ENCODE results near the gene WDR31. TPM values are rescaled to one million over a fixed set of nuclear protein-coding genes. Genes with fewer than 3 reads are reported as not detected.
A peak's percentile ranks its signal among the peaks of the same experiment; 100 is the strongest.
"Not testable (repeated sequence)": the region's sequence is repeated elsewhere in the genome, so short reads cannot be mapped to it uniquely, and the experiment has no call there.

Gene WDR31
- total RNA-seq, 1 experiment from 2014 or later = 1.6 TPM

GRCh38 chr9:113372059-113372458 is 32.0 kb upstream of the WDR31 start:
- Histone ChIP-seq H3K4me3 (no peak overlapping the region), H3K9me3 (no peaks in the 10 kb centered on the region), H3K36me3 (peaks cover 5% of the 10 kb centered on the region; the same call in 1 of the 2 replicates), H3K27me3 (no peaks in the 10 kb centered on the region)
- DNase-seq = no peak

GRCh38 chr9:113370806-113371325 is 30.8 kb upstream of the WDR31 start:
- H3K4me3 ChIP-seq = no peak overlapping the region
- DNase-seq = no peak
- H3K9me3 ChIP-seq = no peaks in the 10 kb centered on the region
- H3K27me3 ChIP-seq = no peaks in the 10 kb centered on the region
- peaks cover 5% of the 10 kb centered on the region; the same call in 1 of the 2 replicates for H3K36me3 ChIP-seq

- Histone ChIP-seq H3K4me3 (no peak overlapping the region), H3K9me3 (no peaks in the 10 kb centered on the region), H3K27me3 (no peaks in the 10 kb centered on the region), H3K36me3 (0 out of 2 replicates have a peak, but pooled peaks cover 2% of the 10 kb centered on the region)
- DNase-seq = no peak
These were observed 29.7 kb upstream of the WDR31 start for GRCh38 chr9:113369855-113370140.

- DNase-seq = no peak
- Histone ChIP-seq H3K4me3 (no peak overlapping the region), H3K36me3 (no peaks in the 10 kb centered on the region), H3K27me3 (no peaks in the 10 kb centered on the region), H3K9me3 (no peaks in the 10 kb centered on the region)
These were observed 29.1 kb upstream of the WDR31 start for GRCh38 chr9:113368982-113369854.

GRCh38 chr9:113368348-113368981 is 28.4 kb upstream of the WDR31 start:
- H3K27me3 ChIP-seq = no peaks in the 10 kb centered on the region
- H3K36me3 ChIP-seq = no peaks in the 10 kb centered on the region
- no peak for DNase-seq
- no peaks in the 10 kb centered on the region for H3K9me3 ChIP-seq
- H3K4me3 ChIP-seq = no peak overlapping the region

GRCh38 chr9:113365652-113366051 is 25.6 kb upstream of the WDR31 start:
- not testable (repeated sequence) for H3K36me3 ChIP-seq, H3K4me3 ChIP-seq, H3K27me3 ChIP-seq, DNase-seq, H3K9me3 ChIP-seq

GRCh38 chr9:113364951-113365350 is 24.9 kb upstream of the WDR31 start:
- Histone ChIP-seq H3K27me3 (no peaks in the 10 kb centered on the region), H3K36me3 (no peaks in the 10 kb centered on the region), H3K4me3 (no peak overlapping the region), H3K9me3 (no peaks in the 10 kb centered on the region)
- no peak for DNase-seq

- no peaks in the 10 kb centered on the region for H3K27me3 ChIP-seq
- H3K9me3 ChIP-seq = no peaks in the 10 kb centered on the region
- no peaks in the 10 kb centered on the region for H3K36me3 ChIP-seq
- DNase-seq = no peak
- H3K4me3 ChIP-seq = no peak overlapping the region
These were observed 23.3 kb upstream of the WDR31 start for GRCh38 chr9:113363336-113363735.

GRCh38 chr9:113361304-113362018 is 21.4 kb upstream of the WDR31 start:
- Histone ChIP-seq H3K27me3 (no peaks in the 10 kb centered on the region; the same call in 1 of the 2 replicates), H3K4me3 (no peak overlapping the region), H3K9me3 (no peaks in the 10 kb centered on the region), H3K36me3 (no peaks in the 10 kb centered on the region)
- peak; percentile 12 for DNase-seq

GRCh38 chr9:113360242-113360842 is 20.3 kb upstream of the WDR31 start:
- DNase-seq = no peak
- no peaks in the 10 kb centered on the region for H3K9me3 ChIP-seq
- no peaks in the 10 kb centered on the region for H3K36me3 ChIP-seq
- no peak overlapping the region for H3K4me3 ChIP-seq
- no peaks in the 10 kb centered on the region; the same call in 1 of the 2 replicates for H3K27me3 ChIP-seq

GRCh38 chr9:113359385-113359784 is 19.3 kb upstream of the WDR31 start:
- no peak for DNase-seq
- no peaks in the 10 kb centered on the region; the same call in 1 of the 2 replicates for H3K27me3 ChIP-seq

GRCh38 chr9:113356686-113357292 is 16.7 kb upstream of the WDR31 start:
- Histone ChIP-seq H3K9me3 (no peaks in the 10 kb centered on the region), H3K36me3 (no peaks in the 10 kb centered on the region), H3K27me3 (no peaks in the 10 kb centered on the region; the same call in 1 of the 2 replicates), H3K4me3 (no peak overlapping the region)
- no peak for DNase-seq

More at GRCh38 chr9:113359385-113359784, 19.3 kb upstream of the WDR31 start:
- H3K4me3 ChIP-seq = no peak overlapping the region
- H3K9me3 ChIP-seq = no peaks in the 10 kb centered on the region
- H3K36me3 ChIP-seq = no peaks in the 10 kb centered on the region

- H3K9me3 ChIP-seq = no peaks in the 10 kb centered on the region
- H3K27me3 ChIP-seq = peaks cover 9% of the 10 kb centered on the region
- no peak overlapping the region for H3K4me3 ChIP-seq
- H3K36me3 ChIP-seq = no peaks in the 10 kb centered on the region
- no peak for DNase-seq
These were observed 15.0 kb upstream of the WDR31 start for GRCh38 chr9:113355040-113355596.

GRCh38 chr9:113352411-113352810 is 12.3 kb upstream of the WDR31 start:
- DNase-seq = no peak
- Histone ChIP-seq H3K27me3 (peaks cover 20% of the 10 kb centered on the region), H3K9me3 (no peaks in the 10 kb centered on the region), H3K4me3 (no peak overlapping the region), H3K36me3 (no peaks in the 10 kb centered on the region)

GRCh38 chr9:113352006-113352405 is 11.9 kb upstream of the WDR31 start:
- H3K36me3 ChIP-seq = no peaks in the 10 kb centered on the region
- H3K9me3 ChIP-seq = no peaks in the 10 kb centered on the region
- H3K4me3 ChIP-seq = no peak overlapping the region
- DNase-seq = no peak
- H3K27me3 ChIP-seq = peaks cover 20% of the 10 kb centered on the region

- H3K4me3 ChIP-seq = no peak overlapping the region
- peaks cover 20% of the 10 kb centered on the region for H3K27me3 ChIP-seq
- H3K36me3 ChIP-seq = no peaks in the 10 kb centered on the region
- no peaks in the 10 kb centered on the region for H3K9me3 ChIP-seq
- DNase-seq = no peak
These were observed 10.9 kb upstream of the WDR31 start for GRCh38 chr9:113350937-113351336.
